Activated CD4-positive, alpha-beta T cell treated with anti-CD3 and anti-CD28 coated beads, Interleukin-2, Interleukin-6, amounts not matched to agents 100 ng/mL and 50 ng/mL, durations not matched to agents 16 hours and 8 hours (primary cell): ENCODE data around the gene MS4A13.
"Not testable (repeated sequence)": the region's sequence is repeated elsewhere in the genome, so short reads cannot be mapped to it uniquely, and the experiment has no call there.

Source experiments
- DNase-seq: peaks from one replicate; pipeline ENCODE4 v3.0.0-alpha.2; 2020

The MS4A13 gene

GRCh38 chr11:60532383-60532782 is 17.2 kb downstream of the MS4A13 start:
- DNase-seq, result not testable (repeated sequence)

GRCh38 chr11:60538627-60539026 is 23.4 kb downstream of the MS4A13 start:
- not testable (repeated sequence) for DNase-seq

GRCh38 chr11:60544077-60544476 is 28.9 kb downstream of the MS4A13 start:
- DNase-seq, result no peak

GRCh38 chr11:60561254-60561653 is 46.1 kb downstream of the MS4A13 start:
- no peak for DNase-seq

DNA sequence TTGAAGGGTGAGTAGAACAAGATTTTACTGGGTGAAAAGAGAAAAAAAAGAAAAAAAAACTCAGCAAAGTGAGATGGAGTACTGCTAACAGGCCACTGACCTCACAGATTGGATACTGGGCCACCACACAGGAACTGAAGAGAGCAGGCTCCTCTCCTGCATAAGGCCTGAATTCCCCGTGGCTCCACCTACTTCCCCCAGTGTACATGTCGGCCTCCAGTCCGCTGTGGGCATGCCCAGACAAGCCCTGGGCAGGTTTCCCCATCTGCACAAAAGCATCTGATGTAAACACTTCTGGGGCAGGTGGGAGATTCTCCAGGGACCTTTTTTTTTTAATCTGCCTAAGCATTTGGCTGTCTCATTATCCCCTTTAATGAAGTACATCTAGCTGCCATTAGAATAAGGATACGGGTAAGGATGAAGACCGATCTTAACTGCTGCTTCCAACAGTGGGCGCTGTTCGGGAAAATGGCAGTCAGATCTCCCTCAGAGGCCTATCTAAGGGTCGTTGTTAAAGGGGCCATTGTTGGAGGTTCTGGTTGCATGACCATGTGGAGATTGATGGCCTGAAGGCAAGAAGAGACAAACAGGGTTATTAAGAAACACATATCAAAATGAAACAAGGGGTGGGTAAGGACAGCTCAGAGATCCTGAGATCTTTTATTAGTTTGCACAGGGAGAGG is 48.5 kb downstream of the MS4A13 start:
- DNase-seq, result no peak

- no peak for DNase-seq
Observed at GRCh38 chr11:60566776-60567175, 51.6 kb downstream of the MS4A13 start.

DNA sequence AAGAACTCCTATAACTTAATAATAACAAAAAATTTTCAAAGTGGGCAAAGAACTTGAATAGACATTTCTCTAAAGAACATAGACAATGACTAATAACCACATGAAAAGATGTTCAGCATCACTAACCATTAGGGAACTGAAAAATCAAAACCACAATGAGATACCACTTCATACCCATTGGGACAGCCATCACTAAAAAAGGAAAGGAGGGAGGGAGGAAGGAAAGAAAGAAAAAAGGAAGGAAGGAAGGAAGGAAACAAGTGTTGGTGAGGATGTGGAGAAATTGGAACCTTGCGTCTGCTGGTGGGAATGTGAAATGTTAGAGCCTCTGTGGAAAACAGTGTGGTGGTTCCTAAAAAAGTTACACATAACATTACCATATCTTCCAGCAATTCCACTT is 55.8 kb downstream of the MS4A13 start:
- no peak for DNase-seq

DNA sequence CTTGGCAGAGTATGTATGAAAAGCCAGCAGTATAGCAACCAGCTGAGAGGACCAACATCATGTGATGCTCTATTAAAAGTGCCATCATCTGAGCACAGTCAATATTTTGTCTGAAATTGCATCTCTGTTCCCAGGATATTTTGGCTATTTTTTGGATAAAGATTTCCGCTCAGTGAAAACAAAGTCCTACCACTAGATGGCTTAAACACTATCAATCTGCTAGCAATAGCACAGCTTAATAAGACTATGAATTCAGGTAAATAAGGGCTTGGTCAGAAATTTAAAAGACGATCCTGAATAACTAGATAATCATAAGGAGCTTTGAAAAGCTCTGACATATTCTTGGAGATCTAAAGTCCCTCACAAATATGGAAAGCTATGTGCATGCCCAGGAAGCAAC is 74.4 kb downstream of the MS4A13 start:
- no peak for DNase-seq
